ENCODE measurements around the gene AUTS2. TPM values are rescaled to one million over a fixed set of nuclear protein-coding genes. Genes with fewer than 3 reads are reported as not detected.

Gene AUTS2
- total RNA-seq, 1 experiment from 2014 or later = 4.6 TPM

- no peak for DNase-seq (ENCODE audit: low read depth)
These were observed 1136.1 kb downstream of the AUTS2 start for GRCh38 chr7:70734411-70734810.

DNA sequence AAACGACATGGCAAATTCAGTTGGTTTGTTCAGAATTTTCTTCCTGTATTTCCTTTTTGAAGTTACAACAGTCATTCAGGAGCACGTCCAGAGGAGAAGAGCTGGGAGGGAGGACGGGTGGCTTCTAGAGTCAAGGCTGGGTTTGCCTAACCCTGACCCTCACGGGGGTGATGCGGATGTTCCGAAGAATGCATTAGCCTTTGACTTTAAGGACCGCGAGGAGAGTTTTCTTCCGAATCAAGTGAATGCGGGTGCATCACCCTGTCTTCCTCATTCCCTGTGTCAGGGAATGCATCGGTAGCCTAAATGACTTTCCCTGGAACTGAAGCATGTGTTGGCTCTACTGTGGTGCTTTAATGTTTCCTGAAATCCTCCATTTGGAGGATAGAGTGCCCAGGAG is 1137.0 kb downstream of the AUTS2 start:
- DNase-seq (ENCODE audit: low read depth) = no peak

DNA sequence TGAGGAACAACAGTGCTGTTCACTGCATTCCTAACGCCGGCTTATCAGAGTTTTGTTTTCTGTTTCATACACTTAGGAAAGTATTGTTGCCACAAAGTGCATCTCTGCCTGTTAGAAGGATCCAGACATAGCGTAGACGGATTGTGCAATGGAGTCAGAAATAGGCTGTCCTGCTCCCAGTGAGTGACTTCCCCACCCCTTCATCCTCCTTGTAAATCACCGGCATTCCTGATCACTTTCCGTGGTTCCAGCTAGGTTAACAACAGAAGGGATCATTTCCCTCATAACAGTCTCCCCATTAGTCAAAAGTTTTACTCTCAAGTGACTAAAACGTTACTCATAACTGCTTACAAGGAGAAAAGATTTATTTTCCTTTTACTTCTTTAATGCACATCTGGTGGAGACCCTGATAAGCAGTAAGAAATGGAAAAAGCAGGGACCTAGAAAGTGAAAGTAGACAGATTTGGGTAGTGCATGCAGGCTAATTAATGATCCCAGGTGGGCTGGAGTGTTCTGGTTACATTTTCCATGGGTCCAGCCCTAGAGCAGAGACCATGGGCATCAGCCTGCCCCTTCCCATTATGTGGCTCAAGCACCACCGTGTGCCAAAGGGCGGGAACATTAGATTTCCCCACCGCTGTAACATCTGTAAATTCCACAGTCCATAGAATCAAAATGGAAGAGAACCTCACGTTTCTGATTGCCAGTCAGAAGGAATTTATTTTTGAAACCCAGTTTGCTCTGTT is 1138.6 kb downstream of the AUTS2 start:
- peak; percentile 67 for DNase-seq (ENCODE audit: low read depth)

DNA sequence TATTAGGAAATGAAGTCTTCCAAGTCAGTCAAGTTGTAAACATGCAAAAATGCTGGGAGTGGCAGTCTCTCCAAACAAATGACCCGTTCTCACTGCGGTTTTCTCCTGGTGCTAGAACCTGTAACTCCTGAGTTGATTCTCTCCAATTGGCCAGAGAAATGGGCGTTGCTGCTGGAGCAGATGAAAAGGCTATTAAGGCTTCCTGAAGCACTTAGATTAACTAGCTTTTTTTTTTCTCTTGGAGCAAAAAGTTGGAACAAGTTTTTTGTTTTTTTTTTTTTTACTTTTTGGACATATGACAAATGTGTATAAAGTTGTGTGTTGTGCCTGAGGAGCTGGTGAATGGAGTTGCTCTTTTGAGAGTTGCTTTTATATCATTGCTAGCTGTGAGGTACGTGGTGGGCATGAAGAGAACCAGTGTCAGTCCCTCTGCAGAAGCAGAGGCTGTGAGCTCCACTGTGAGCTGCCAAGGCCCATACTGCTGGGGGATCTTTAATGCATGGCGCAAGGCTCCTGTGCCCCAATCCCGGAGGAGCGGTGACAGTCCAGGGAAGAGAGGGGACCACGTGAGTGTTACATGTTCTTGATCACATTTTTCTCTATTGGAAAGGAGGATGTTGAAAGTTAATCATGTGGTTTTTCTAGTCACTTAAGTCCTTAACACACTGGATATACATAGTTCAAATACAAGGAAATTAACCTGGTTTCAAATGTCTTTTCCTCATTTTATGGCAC is 1140.0 kb downstream of the AUTS2 start:
- DNase-seq (ENCODE audit: low read depth) = peak; percentile 10

- no peak for DNase-seq (ENCODE audit: low read depth)
These were observed 1141.5 kb downstream of the AUTS2 start for GRCh38 chr7:70739646-70740210.

DNA sequence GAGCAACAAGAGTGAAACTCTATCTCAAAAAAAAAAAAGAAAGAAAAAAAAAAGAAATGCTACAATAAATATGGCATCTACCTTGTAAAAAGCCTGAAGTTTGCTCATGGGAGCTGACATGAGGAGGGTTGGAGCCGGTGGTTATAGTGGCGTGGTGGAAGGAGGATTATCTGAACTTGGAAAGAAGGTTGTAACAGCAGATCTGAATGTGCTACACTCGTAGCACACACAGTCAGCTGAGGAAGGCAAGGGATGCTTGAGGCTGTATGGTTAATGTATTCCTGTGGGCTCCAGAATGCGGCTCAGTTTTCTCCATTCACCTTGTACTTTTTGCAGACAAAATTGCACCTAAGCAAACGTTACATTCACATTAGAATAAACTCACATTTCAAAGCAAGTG is 1143.4 kb downstream of the AUTS2 start:
- DNase-seq (ENCODE audit: low read depth) = no peak

DNA sequence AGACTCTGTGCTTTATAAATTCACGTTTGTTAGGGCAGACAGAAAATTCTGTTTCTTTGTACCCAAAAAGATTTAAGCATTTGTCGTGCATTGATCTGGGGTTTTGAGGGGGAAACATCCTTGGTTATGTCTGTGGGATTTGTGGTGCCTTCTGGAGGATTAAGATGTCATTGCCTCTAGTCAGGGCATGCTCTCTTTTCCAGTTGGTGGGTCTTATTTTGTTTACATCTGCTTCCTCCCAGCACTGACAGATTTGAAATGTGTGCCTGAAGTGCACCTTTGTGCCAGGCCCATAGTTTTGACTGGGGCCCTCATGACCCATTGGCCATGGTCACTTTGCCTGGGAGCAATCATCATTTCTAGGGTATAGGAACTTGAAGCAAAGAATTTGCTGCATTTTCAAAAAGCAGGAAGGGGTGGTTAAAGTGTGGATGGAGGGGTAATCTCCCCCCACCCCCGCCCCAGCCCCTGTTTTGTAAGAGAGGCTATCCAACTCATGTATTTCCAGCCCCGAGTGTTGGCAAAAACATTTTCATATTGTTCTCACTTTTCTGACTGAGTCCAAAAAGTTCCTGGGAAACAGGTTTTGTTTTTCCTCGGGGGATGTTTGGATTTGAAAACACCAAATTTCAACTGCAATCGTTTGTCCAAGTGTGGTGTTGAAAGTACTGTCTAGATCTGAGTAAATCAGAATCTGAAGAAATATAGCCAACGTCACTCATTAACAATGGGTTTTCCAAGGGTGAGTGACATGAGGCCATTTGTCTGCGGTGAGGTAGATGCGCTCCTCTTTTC is 1145.5 kb downstream of the AUTS2 start:
- no peak for DNase-seq (ENCODE audit: low read depth)

GRCh38 chr7:70744492-70744891 is 1146.2 kb downstream of the AUTS2 start:
- no peak for DNase-seq (ENCODE audit: low read depth)

GRCh38 chr7:70749831-70750230 is 1151.6 kb downstream of the AUTS2 start:
- no peak for DNase-seq (ENCODE audit: low read depth)

DNA sequence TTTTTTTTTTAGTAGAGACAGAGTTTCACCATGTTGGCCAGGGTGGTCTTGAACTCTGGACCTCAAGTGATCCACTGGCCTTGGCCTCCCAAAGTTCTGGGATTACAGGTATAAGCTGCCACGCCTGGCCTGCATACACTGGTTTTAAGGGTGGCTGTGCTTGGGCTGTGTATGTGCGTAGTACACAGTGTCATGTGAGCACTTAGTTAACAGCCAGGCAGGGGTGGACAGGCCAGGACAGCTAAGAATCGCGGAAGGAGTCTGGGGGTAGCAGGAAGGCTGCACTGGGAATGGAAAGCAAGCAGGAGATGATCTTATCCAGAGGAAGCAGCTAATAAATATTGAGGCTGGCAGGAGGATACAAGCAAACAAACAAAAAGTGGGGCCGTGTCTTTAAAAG is 1153.6 kb downstream of the AUTS2 start:
- DNase-seq (ENCODE audit: low read depth) = no peak

- DNase-seq (ENCODE audit: low read depth) = peak; percentile 96
These were observed 1154.5 kb downstream of the AUTS2 start for GRCh38 chr7:70752794-70753241.

DNA sequence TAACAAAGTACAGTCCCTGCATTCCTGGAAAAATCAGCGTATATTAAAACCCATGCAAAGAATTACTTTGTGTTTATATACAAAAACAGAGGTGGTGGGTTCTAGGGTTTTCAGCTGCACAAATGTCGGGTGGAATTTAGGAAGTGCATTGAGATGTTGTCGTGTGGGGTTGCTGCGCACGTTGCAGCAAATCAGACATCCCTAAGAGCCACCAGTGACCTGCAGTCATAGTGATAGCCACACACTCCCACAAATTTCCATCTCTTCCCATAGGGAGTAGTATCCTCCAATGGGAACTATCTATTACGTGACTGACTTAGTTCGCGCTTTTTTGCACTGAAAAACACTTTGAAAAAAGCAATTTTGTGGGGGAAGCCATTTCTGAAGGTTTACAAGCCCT is 1158.5 kb downstream of the AUTS2 start:
- no peak for DNase-seq (ENCODE audit: low read depth)

DNA sequence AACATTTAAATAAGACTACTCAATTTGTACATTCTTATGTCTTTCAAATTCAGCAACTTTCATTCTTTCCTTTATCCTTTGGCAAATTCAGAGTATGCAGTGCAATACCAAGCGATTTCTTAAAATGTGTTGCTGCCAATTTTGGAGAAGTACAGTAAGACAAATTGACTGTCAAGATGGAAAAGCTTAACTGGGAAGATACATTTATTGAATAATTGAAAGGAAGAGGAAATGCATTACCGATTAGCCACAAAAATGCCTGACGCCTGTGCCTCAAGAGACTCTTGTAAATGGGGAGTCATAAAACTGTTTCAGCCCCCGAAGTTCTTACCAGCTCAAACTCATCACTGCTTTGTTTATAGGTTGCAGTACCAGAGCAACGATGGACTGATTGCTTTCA is 1160.4 kb downstream of the AUTS2 start:
- no peak for DNase-seq (ENCODE audit: low read depth)

- no peak for DNase-seq (ENCODE audit: low read depth)
These were observed 1161.4 kb downstream of the AUTS2 start for GRCh38 chr7:70759674-70760073.

DNA sequence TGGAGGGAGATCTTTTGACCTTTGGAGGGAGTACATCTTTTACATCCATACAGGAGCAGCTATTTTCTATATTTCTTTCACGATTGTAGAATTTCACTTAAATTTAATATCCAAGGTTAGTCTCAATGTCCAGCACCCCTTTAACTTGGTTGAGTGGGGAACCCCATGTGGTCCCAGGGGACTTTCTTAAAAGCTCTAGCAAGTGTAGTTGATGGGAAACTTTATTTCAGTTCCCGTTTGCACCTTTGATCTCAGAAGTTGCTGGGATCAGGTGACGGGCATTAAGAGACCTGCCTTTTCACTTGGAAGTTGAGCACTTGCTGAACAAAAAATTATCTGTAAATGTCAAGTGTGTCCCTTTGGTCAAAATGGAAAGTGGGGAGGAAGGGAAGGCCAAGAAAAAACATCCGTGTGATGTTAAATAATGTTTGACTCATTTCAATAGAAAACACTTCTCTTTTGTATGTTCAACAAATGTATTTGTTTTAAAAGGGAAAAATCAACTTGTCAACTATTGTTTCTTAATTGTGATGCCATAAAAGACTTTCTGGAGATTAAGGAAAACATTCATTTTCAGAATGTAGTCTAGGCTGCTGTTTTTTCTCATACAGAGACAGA is 1163.5 kb downstream of the AUTS2 start:
- no peak for DNase-seq (ENCODE audit: low read depth)

GRCh38 chr7:70762696-70763095 is 1164.4 kb downstream of the AUTS2 start:
- DNase-seq (ENCODE audit: low read depth) = no peak

GRCh38 chr7:70763961-70764691 is 1165.9 kb downstream of the AUTS2 start:
- no peak for DNase-seq (ENCODE audit: low read depth)

- DNase-seq (ENCODE audit: low read depth) = no peak
These were observed 1166.5 kb downstream of the AUTS2 start for GRCh38 chr7:70764701-70765208.

- no peak for DNase-seq (ENCODE audit: low read depth)
These were observed 1167.4 kb downstream of the AUTS2 start for GRCh38 chr7:70765651-70766050.

GRCh38 chr7:70766109-70766508 is 1167.8 kb downstream of the AUTS2 start:
- no peak for DNase-seq (ENCODE audit: low read depth)

GRCh38 chr7:70766694-70767093 is 1168.4 kb downstream of the AUTS2 start:
- DNase-seq (ENCODE audit: low read depth) = no peak

Data from LHCN-M2 (cell line).